Measurements from ENCODE around the gene TUFT1.

The TUFT1 gene

DNA sequence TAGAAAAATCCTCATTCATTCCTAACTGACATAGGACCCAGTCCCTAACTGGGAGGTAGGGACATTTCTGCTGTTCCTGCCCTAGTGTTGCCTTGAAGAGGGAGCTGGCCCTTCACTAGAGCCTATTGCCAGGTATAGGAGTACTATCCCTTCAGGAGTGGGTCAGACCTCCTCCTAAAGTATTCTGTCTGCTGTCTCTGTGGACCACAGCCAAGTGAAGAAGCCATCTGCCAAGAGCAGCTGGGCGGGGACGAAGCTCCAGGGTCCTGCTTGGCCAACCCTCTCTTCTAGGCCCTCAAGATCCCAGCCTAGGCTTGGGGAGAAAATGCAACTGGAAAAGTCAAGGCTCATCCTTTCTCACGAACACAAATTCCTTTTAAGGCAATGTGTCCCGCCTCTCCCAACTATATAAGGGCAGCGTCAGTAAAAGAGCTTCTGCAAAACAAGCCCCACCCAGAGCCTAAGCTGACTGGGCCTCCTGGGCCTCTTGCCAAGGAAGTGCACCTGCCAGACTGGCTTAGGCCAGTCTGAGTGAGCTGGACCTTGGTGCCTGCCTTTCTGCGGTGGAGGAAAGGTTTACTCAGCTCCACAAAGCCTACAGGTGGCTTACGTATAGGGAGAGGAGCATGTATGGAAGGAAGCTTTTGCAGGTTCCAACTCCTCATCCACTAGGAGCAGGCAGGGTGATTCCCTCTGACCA, 638 bp upstream of the TUFT1 start:
- H3K27me3 ChIP-seq (replicated peaks; ENCODE audit: control insufficient read depth, insufficient read depth, low read length), result no peaks in the 10 kb centered on the region
- TF ChIP-seq, protein P1, sequence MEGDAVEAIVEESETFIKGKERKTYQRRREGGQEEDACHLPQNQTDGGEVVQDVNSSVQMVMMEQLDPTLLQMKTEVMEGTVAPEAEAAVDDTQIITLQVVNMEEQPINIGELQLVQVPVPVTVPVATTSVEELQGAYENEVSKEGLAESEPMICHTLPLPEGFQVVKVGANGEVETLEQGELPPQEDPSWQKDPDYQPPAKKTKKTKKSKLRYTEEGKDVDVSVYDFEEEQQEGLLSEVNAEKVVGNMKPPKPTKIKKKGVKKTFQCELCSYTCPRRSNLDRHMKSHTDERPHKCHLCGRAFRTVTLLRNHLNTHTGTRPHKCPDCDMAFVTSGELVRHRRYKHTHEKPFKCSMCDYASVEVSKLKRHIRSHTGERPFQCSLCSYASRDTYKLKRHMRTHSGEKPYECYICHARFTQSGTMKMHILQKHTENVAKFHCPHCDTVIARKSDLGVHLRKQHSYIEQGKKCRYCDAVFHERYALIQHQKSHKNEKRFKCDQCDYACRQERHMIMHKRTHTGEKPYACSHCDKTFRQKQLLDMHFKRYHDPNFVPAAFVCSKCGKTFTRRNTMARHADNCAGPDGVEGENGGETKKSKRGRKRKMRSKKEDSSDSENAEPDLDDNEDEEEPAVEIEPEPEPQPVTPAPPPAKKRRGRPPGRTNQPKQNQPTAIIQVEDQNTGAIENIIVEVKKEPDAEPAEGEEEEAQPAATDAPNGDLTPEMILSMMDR (IDR thresholded peaks at IDR 0.05; ENCODE audit: insufficient read depth, low read length, poor library complexity, severe bottlenecking), result no peak
- DNase-seq (ENCODE audit: extremely low read depth, insufficient read length), result peak; percentile 44

DNA sequence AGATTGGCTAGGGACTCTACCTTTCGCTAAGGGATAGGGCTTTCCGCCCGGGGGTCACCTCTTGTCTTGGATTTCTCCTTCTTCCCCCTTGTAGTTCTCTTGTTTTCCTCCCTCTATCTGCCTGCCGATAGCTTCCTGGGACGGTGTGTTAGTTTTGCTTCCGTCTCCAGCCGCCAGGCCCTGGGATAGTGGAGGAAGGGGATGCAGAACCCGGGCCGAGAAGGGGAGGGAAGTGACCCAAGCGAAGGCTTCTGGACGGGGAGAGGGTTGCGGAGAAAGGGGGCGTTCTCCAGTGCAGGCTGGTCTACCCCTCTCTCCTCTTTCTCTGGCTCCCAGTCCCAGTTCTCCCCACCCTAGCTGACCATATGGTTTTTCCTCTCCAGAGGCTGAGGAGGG, 871 bp downstream of the TUFT1 start:
- Histone ChIP-seq H3K27me3 (replicated peaks; ENCODE audit: control insufficient read depth, insufficient read depth, low read length) (no peaks in the 10 kb centered on the region), H3K4me3 (replicated peaks; ENCODE audit: low read depth, low read length) (peak overlapping the region; percentile 77), H3K36me3 (ENCODE audit: control insufficient read depth, insufficient read depth, low read length) (no peaks in the 10 kb centered on the region)
- no peak for DNase-seq (ENCODE audit: extremely low read depth, insufficient read length)
- TF ChIP-seq, protein P1 (IDR thresholded peaks at IDR 0.05; ENCODE audit: insufficient read depth, low read length, poor library complexity, severe bottlenecking), result no peak

More for the DNA sequence above, 638 bp upstream of the TUFT1 start:
- Histone ChIP-seq H3K4me3 (replicated peaks; ENCODE audit: low read depth, low read length) (peak overlapping the region; percentile 77), H3K36me3 (ENCODE audit: control insufficient read depth, insufficient read depth, low read length) (no peaks in the 10 kb centered on the region)

DNA sequence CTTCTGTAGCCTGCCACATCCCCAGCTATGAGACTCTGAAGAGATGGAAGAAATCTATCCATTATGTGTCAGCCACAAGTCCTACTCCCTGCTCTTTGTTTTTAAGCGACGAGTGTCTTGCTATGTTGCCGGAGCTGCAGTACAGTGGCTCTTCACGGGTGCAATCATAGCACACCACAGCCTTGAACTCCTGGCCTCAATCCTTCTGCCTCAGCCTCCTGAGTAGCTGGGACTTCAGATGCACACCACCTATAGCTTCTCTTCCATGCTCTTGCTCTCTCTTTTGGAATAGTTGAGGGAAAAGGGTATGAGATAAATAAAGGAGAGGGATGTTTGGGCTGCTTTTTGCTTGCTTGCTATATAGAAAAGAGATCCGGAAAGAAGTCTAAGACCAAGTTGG, 1.6 kb downstream of the TUFT1 start:
- H3K27me3 ChIP-seq (replicated peaks; ENCODE audit: control insufficient read depth, insufficient read depth, low read length), result no peaks in the 10 kb centered on the region
- DNase-seq (ENCODE audit: extremely low read depth, insufficient read length), result no peak
- TF ChIP-seq, protein P1 (IDR thresholded peaks at IDR 0.05; ENCODE audit: insufficient read depth, low read length, poor library complexity, severe bottlenecking), result no peak
- no peaks in the 10 kb centered on the region for H3K36me3 ChIP-seq (ENCODE audit: control insufficient read depth, insufficient read depth, low read length)
- no peak overlapping the region for H3K4me3 ChIP-seq (replicated peaks; ENCODE audit: low read depth, low read length)

DNA sequence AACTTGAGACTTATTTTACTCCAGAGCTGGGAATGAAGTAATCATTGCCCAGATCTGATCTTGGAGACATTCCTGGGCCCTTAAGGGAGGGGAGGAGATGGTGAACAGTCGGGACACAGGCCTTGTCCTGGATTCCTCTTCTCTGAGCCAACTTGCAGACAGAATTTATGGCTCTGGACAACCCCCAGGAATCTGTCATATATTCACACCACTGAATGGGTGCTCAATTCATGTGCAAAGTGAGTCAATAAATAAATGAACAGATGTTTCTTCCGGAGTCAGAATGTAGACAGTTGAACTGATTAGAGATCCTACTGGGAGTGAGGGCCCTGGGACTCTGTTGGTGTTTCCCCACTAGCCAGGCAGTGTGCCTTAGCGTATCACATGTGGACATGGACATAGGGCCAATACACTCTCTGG, 2.6 kb downstream of the TUFT1 start:
- Histone ChIP-seq H3K36me3 (ENCODE audit: control insufficient read depth, insufficient read depth, low read length) (no peaks in the 10 kb centered on the region), H3K4me3 (replicated peaks; ENCODE audit: low read depth, low read length) (no peak overlapping the region), H3K27me3 (replicated peaks; ENCODE audit: control insufficient read depth, insufficient read depth, low read length) (no peaks in the 10 kb centered on the region)
- TF ChIP-seq, protein P1 (IDR thresholded peaks at IDR 0.05; ENCODE audit: insufficient read depth, low read length, poor library complexity, severe bottlenecking), result no peak
- no peak for DNase-seq (ENCODE audit: extremely low read depth, insufficient read length)

DNA sequence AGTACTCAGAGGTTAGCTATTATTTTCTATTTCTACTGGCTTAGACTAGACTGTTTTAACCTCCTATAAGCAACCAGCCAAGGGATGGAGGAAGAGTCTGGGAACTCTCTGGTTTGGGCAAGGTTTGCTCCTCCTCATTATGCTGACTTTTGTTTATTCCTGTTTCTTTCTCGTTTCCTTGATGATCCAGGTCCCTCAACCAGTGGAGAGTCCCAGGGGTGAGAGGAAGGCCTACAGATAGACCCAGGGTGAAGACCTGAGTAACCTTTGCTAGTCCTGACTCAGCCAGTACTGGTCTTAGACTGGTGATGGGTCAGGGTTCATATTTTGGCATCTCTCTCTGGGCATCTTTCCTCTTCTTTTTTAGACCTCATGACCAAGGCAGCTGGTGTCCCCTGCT, 5.4 kb downstream of the TUFT1 start:
- DNase-seq (ENCODE audit: extremely low read depth, insufficient read length), result no peak
- Histone ChIP-seq H3K27me3 (replicated peaks; ENCODE audit: control insufficient read depth, insufficient read depth, low read length) (no peaks in the 10 kb centered on the region), H3K4me3 (replicated peaks; ENCODE audit: low read depth, low read length) (no peak overlapping the region), H3K36me3 (ENCODE audit: control insufficient read depth, insufficient read depth, low read length) (no peaks in the 10 kb centered on the region)
- TF ChIP-seq, protein P1 (IDR thresholded peaks at IDR 0.05; ENCODE audit: insufficient read depth, low read length, poor library complexity, severe bottlenecking), result no peak
